H1 (cell line): ENCODE results near the gene ARMH4. TPM values are rescaled to one million over a fixed set of nuclear protein-coding genes. Genes with fewer than 3 reads are reported as not detected.

ENCODE experiments used
- CTCF ChIA-PET: fragments of 300-600 bp; sonication (Branson Sonifier 250); formaldehyde crosslinking; loops from one replicate; lab custom pipeline; 2021; ENCODE audit not compliant: partially characterized antibody; lab: Charles Lee
- POLR2A ChIA-PET: fragments of 300-600 bp; sonication (Branson Sonifier 250); formaldehyde crosslinking; loops from one replicate; lab custom pipeline; 2021; ENCODE audit warnings: inconsistent platforms; ENCODE audit not compliant: partially characterized antibody; lab: Charles Lee
- DNase-seq, 2 experiments: peaks; one replicate each; pipeline versions ENCODE4 v3.0.0 to v3.0.0-alpha.2; 2010 to 2022; ENCODE audit warnings: low spot score in 2 of 2, low read depth in 1 of 2, mixed read lengths in 1 of 2
- FAIRE-seq: peaks from 2 replicates; lab custom pipeline; 2011; peaks lifted over from hg19 to GRCh38; lab: Jason Lieb, UNC
- H2AFZ ChIP-seq: 2 replicates; pipeline ENCODE4 v1.8.1; 2012; ENCODE audit warnings: low read length, inconsistent platforms
- H2AK5ac ChIP-seq: 2 replicates; pipeline ENCODE4 v1.6.1; 2013; ENCODE audit warnings: low read depth, low read length
- H2BK120ac ChIP-seq: replicated peaks from 2 replicates; pipeline ENCODE3; 2013; ENCODE audit warnings: low read depth, low read length, inconsistent platforms
- H2BK12ac ChIP-seq: 2 replicates; pipeline ENCODE4 v1.6.1; 2013; ENCODE audit warnings: low read depth, low read length
- H2BK15ac ChIP-seq: 2 replicates; pipeline ENCODE4 v1.6.1; 2013; ENCODE audit warnings: low read length
- H2BK20ac ChIP-seq: 2 replicates; pipeline ENCODE4 v1.6.1; 2013; ENCODE audit warnings: low read length
- H2BK5ac ChIP-seq: 2 replicates; pipeline ENCODE4 v1.6.1; 2013; ENCODE audit warnings: low read depth, low read length
- H3K14ac ChIP-seq: 2 replicates; pipeline ENCODE4 v1.6.1; 2013; ENCODE audit warnings: inconsistent platforms; ENCODE audit not compliant: insufficient read length
- H3K18ac ChIP-seq: 2 replicates; pipeline ENCODE4 v1.6.1; 2013; ENCODE audit warnings: low read length; ENCODE audit errors: extremely low read depth
- H3K23ac ChIP-seq: 2 replicates; pipeline ENCODE4 v1.6.1; 2013; ENCODE audit warnings: inconsistent platforms; ENCODE audit not compliant: insufficient read length
- H3K23me2 ChIP-seq: 2 replicates; pipeline ENCODE4 v1.6.1; 2013; ENCODE audit warnings: low read depth, low read length
- H3K27ac ChIP-seq: 2 replicates; pipeline ENCODE4 v1.6.1; 2011; ENCODE audit warnings: low read depth, low read length, inconsistent platforms
- H3K27me3 ChIP-seq, 4 experiments: replicated peaks in 1 of 4; 1 replicate in 1 of 4; 2 replicates in 3 of 4; pipeline versions ENCODE4 v1.6.1 to v1.8.1; 2011 to 2013; ENCODE audit warnings: low read length in 3 of 4, mild to moderate bottlenecking in 3 of 4, inconsistent platforms in 2 of 4, mixed read lengths in 2 of 4, moderate library complexity in 1 of 4; ENCODE audit not compliant: control insufficient read depth in 3 of 4, insufficient read depth in 3 of 4; ENCODE audit errors: extremely low read depth in 1 of 4
- H3K36me3 ChIP-seq, 4 experiments: 2 replicates each; pipeline versions ENCODE4 v1.6.1 to v1.8.1; 2011 to 2013; ENCODE audit warnings: mild to moderate bottlenecking in 4 of 4, low read length in 3 of 4, moderate library complexity in 2 of 4, control low read depth in 1 of 4, inconsistent platforms in 1 of 4; ENCODE audit not compliant: insufficient read depth in 4 of 4, control insufficient read depth in 2 of 4
- H3K4ac ChIP-seq: replicated peaks from 2 replicates; pipeline ENCODE3; 2013; ENCODE audit warnings: low read length, low read depth, mixed read lengths, inconsistent platforms; ENCODE audit not compliant: insufficient read length
- H3K4me1 ChIP-seq, 4 experiments: replicated peaks in 1 of 4; 1 replicate in 1 of 4; 2 replicates in 3 of 4; pipeline versions ENCODE4 v1.6.1 to v1.8.1; 2011 to 2013; ENCODE audit warnings: low read length in 3 of 4, inconsistent platforms in 2 of 4, mixed read lengths in 1 of 4; ENCODE audit not compliant: insufficient read depth in 4 of 4, control insufficient read depth in 3 of 4
- H3K4me2 ChIP-seq, 2 experiments: 2 replicates each; pipeline versions ENCODE4 v1.6.1 to v1.8.1; 2011 to 2013; ENCODE audit warnings: low read depth in 2 of 2, low read length in 2 of 2, control low read depth in 1 of 2, inconsistent platforms in 1 of 2, mild to moderate bottlenecking in 1 of 2; ENCODE audit not compliant: insufficient read depth in 1 of 2
- H3K4me3 ChIP-seq, 4 experiments: fragments of 200-600, 300-600 bp in 1 of 4; sonication (generic), shearing (Covaris generic), sonication (Bioruptor Twin) in 1 of 4; 2 replicates each; pipeline versions ENCODE4 v1.5.1 to v1.8.1; 2011 to 2016; ENCODE audit warnings: low read length in 4 of 4, low read depth in 3 of 4, control low read depth in 2 of 4, inconsistent platforms in 2 of 4, mild to moderate bottlenecking in 2 of 4, mixed read lengths in 1 of 4, moderate library complexity in 1 of 4; ENCODE audit not compliant: insufficient read depth in 2 of 4; ENCODE audit errors: extremely low read depth in 1 of 4
- H3K56ac ChIP-seq: replicated peaks from 2 replicates; pipeline ENCODE3; 2013; ENCODE audit warnings: low read depth, mild to moderate bottlenecking, mixed read lengths, low read length, inconsistent platforms; ENCODE audit not compliant: insufficient read length
- H3K79me1 ChIP-seq: 2 replicates; pipeline ENCODE4 v1.6.1; 2013; ENCODE audit warnings: low read depth, low read length, control low read depth
- H3K79me2 ChIP-seq, 2 experiments: 2 replicates each; pipeline versions ENCODE4 v1.6.1 to v1.8.1; 2012 to 2013; ENCODE audit warnings: low read length in 2 of 2, mild to moderate bottlenecking in 2 of 2, inconsistent platforms in 1 of 2; ENCODE audit not compliant: insufficient read depth in 2 of 2, control insufficient read depth in 1 of 2
- H3K9ac ChIP-seq, 4 experiments: replicated peaks in 1 of 4; 1 replicate in 1 of 4; 2 replicates in 3 of 4; pipeline versions ENCODE4 v1.6.1 to v1.8.1; 2011 to 2013; ENCODE audit warnings: low read depth in 3 of 4, low read length in 3 of 4, control low read depth in 2 of 4, mild to moderate bottlenecking in 2 of 4, moderate library complexity in 2 of 4, inconsistent platforms in 1 of 4; ENCODE audit errors: extremely low read depth in 1 of 4
- H3K9me3 ChIP-seq, 2 experiments: 2 replicates each; pipeline versions ENCODE4 v1.6.1 to v1.8.1; 2012 to 2013; ENCODE audit warnings: mild to moderate bottlenecking in 2 of 2, moderate library complexity in 2 of 2, control low read depth in 1 of 2, inconsistent platforms in 1 of 2, low read depth in 1 of 2, low read length in 1 of 2, mixed read lengths in 1 of 2; ENCODE audit not compliant: insufficient read depth in 2 of 2
- H4K20me1 ChIP-seq, 2 experiments: replicated peaks in 1 of 2; 2 replicates each; pipeline versions ENCODE3 to v1.8.1; 2011 to 2013; ENCODE audit warnings: inconsistent platforms in 2 of 2, low read length in 2 of 2, mild to moderate bottlenecking in 1 of 2; ENCODE audit not compliant: insufficient read depth in 2 of 2, control insufficient read depth in 1 of 2
- H4K5ac ChIP-seq: 2 replicates; pipeline ENCODE4 v1.6.1; 2013; ENCODE audit warnings: low read length, low read depth, mixed read lengths, inconsistent platforms; ENCODE audit not compliant: insufficient read length
- H4K8ac ChIP-seq: 2 replicates; pipeline ENCODE4 v1.8.0; 2013; ENCODE audit warnings: mild to moderate bottlenecking, moderate library complexity, low read length, inconsistent platforms; ENCODE audit not compliant: insufficient read depth; ENCODE audit errors: extremely low read depth
- H4K91ac ChIP-seq: replicated peaks from 2 replicates; pipeline ENCODE3; 2013; ENCODE audit warnings: low read length, mixed read lengths, inconsistent platforms; ENCODE audit not compliant: insufficient read length
- BACH1 ChIP-seq: IDR thresholded peaks from 2 replicates; pipeline ENCODE4 v1.6.1; 2012; ENCODE audit warnings: low read length, improper control_type of control experiment
- GABPA ChIP-seq: IDR thresholded peaks from 2 replicates; pipeline ENCODE4 v1.6.1; 2011; ENCODE audit warnings: mild to moderate bottlenecking, low read length, moderate library complexity, borderline replicate concordance; ENCODE audit not compliant: insufficient read depth
- JUN ChIP-seq: IDR thresholded peaks from 2 replicates; pipeline ENCODE4 v1.6.1; 2011; ENCODE audit warnings: low read depth, mild to moderate bottlenecking, improper control_type of control experiment, low read length
- PHF8 ChIP-seq: fragments of 200-600 bp; sonication (generic); conservative IDR thresholded peaks from 2 replicates; pipeline ENCODE4 v1.7.1; 2012; ENCODE audit warnings: low read depth, mild to moderate bottlenecking, inconsistent platforms, low read length, moderate library complexity
- POLR2A ChIP-seq, 2 experiments: IDR thresholded peaks; 1 replicate in 1 of 2; 2 replicates in 1 of 2; pipeline ENCODE4 v1.6.1; 2011; ENCODE audit warnings: low read depth in 2 of 2, low read length in 2 of 2, mild to moderate bottlenecking in 2 of 2; ENCODE audit errors: control extremely low read depth in 1 of 2
- RAD21 ChIP-seq, 2 experiments: IDR thresholded peaks in 1 of 2; conservative IDR thresholded peaks in 1 of 2; 2 replicates each; pipeline ENCODE4 v1.6.1; 2011; ENCODE audit warnings: low read depth in 2 of 2, low read length in 2 of 2, improper control_type of control experiment in 1 of 2, inconsistent platforms in 1 of 2, mild to moderate bottlenecking in 1 of 2, moderate library complexity in 1 of 2
- RBBP5 ChIP-seq: IDR thresholded peaks from 2 replicates; pipeline ENCODE4 v1.7.1; 2012; ENCODE audit warnings: low read depth, mild to moderate bottlenecking, inconsistent platforms, low read length, moderate library complexity, borderline replicate concordance
- SAP30 ChIP-seq: fragments of 300-600 bp; sonication (generic); IDR thresholded peaks from 2 replicates; pipeline ENCODE4 v1.7.1; 2012; ENCODE audit warnings: low read length, moderate library complexity, mild to moderate bottlenecking, inconsistent platforms; ENCODE audit not compliant: insufficient read depth, insufficient replicate concordance
- TCF12 ChIP-seq: IDR thresholded peaks from 2 replicates; pipeline ENCODE4 v1.6.1; 2011; ENCODE audit warnings: low read depth, mild to moderate bottlenecking, low read length
- WGBS, 2 experiments: shearing (Covaris generic) in 1 of 2; methylation state at CpG; one replicate each; pipeline versions ENCODE4 v1.1.6 to v1.1.7; 2013 to 2015; ENCODE audit warnings: low lambda C conversion rate in 2 of 2, mixed read lengths in 2 of 2, inconsistent platforms in 1 of 2, low coverage in 1 of 2, missing lambda C conversion rate in 1 of 2; ENCODE audit not compliant: insufficient replicate concordance in 2 of 2, insufficient coverage in 1 of 2, insufficient read length in 1 of 2; ENCODE audit errors: extremely low coverage in 1 of 2, missing lambda C conversion rate in 1 of 2; 5-methylcytosine and 5-hydroxymethylcytosine counted together
- polyA plus RNA-seq, 7 experiments: library from polyadenylated mRNA; depleted of rRNA in 3 of 7; stranded (reverse) in 5 of 7; unstranded in 2 of 7; fragments of >200 nt in 5 of 7; fragments of 200-250 nt in 2 of 7; gene quantifications; 1 replicate in 5 of 7; 2 replicates in 1 of 7; 4 replicates in 1 of 7; pipeline versions ENCODE4 v1.2.1 to v1.2.3, GENCODE V29; 2011 to 2013; ENCODE audit warnings: missing spikeins in 2 of 7, mixed read lengths in 2 of 7
- total RNA-seq: library from RNA; stranded (reverse); fragmentation: NEBNext Ultra II Directional; extraction: Animal tissue kit (Norgen Biotek cat#: 25700); gene quantifications from 2 replicates; pipeline ENCODE4 v1.2.1, GENCODE V29; 2021
- TF ChIP-seq, protein P1 (sequence below): IDR thresholded peaks from 2 replicates; pipeline ENCODE4 v1.6.1; 2012; ENCODE audit warnings: inconsistent platforms
- TF ChIP-seq, protein P2 (sequence below), 3 experiments: IDR thresholded peaks; 1 replicate in 2 of 3; 2 replicates in 1 of 3; pipeline versions ENCODE4 v1.5.1 to v1.6.1; 2011; ENCODE audit warnings: low read length in 3 of 3, mild to moderate bottlenecking in 3 of 3, inconsistent platforms in 2 of 3, low read depth in 1 of 3, moderate library complexity in 1 of 3; ENCODE audit not compliant: insufficient read depth in 1 of 3; ENCODE audit errors: control extremely low read depth in 1 of 3

Gene ARMH4
- total and polyA plus RNA-seq, 2 of the 8 experiments (the other 6 are each of a cell fraction or from before 2014, with no cell fraction given): 7.1 to 25.4 TPM

DNA sequence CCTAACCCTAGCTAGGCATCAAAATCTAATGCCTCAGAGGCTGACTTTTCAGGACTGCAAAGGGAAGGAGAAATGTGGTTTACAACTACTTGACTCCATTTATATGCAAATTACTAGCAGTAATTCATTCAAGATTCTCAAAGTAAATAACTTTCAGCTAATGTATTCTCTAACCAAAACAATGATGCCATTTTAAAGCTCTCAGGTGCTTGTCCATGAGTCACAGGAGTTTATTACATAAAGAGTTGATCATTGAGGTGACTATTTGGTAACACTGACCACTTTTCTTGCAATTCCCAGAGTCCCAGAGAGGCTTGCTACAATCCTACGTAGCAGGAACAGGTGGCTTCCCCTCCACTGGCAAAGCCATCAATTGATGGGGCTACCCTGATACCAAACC lies 177.1 kb downstream of the ARMH4 start:
- Histone ChIP-seq H3K27ac (no peak overlapping the region), H3K27me3 (no peaks in the 10 kb centered on the region), H3K9me3 (no peaks in the 10 kb centered on the region), H3K23me2 (no peaks in the 10 kb centered on the region), H3K56ac (no peak overlapping the region), H4K91ac (no peak overlapping the region), H3K14ac (no peak overlapping the region), H3K18ac (no peak overlapping the region), H3K9ac (no peak overlapping the region), H2AFZ (no peak overlapping the region; the same call in 1 of the 2 replicates), H4K8ac (no peak overlapping the region), H2BK20ac (no peak overlapping the region), H2AK5ac (no peak overlapping the region), H3K4me1 (peaks cover 0 to 4% (median 0%) of the 10 kb centered on the region in 4 experiments; a peak in 1 of 7 replicates), H2BK5ac (no peak overlapping the region), H3K23ac (no peak overlapping the region), H3K4me3 (no peak overlapping the region), H3K4me2 (no peak overlapping the region; a peak in 1 of 4 replicates), H3K79me1 (no peaks in the 10 kb centered on the region), H2BK15ac (no peak overlapping the region), H3K36me3 (no peaks in the 10 kb centered on the region), H3K4ac (no peak overlapping the region), H3K79me2 (no peaks in the 10 kb centered on the region), H4K20me1 (no peaks in the 10 kb centered on the region), H2BK120ac (no peak overlapping the region), H2BK12ac (no peak overlapping the region), H4K5ac (no peak overlapping the region)
- CTCF ChIA-PET: interaction anchor here (0.7 to 1.7 kb wide), 5 partner anchors 9 to 44 kb away, joined by 3 to 5 read pairs (median 3); no protein-coding TSS in a partner anchor
- POLR2A ChIA-PET: no interaction called here
- FAIRE-seq (no peak), DNase-seq (no peak)
- WGBS, 2 experiments: 80% methylated on average over 1 of the region's 1 CpG; no CpG with 5 or more reads in 1 of the 2 experiments
- TF ChIP-seq PHF8: no peak
- TF ChIP-seq, protein P1, sequence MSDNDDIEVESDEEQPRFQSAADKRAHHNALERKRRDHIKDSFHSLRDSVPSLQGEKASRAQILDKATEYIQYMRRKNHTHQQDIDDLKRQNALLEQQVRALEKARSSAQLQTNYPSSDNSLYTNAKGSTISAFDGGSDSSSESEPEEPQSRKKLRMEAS: no peak
- no peak for TF ChIP-seq POLR2A (IDR thresholded peaks at IDR 0.05; ENCODE audit: control extremely low read depth in 1 of 2, low read depth in 2 of 2, low read length in 2 of 2)
- no peak for TF ChIP-seq JUN
- TF ChIP-seq RAD21 (IDR thresholded peaks at IDR 0.05 in 1 of 2, conservative IDR thresholded peaks at IDR 0.05 in 1 of 2; ENCODE audit: low read depth in 2 of 2, low read length in 2 of 2): no peak
- TF ChIP-seq, protein P2, sequence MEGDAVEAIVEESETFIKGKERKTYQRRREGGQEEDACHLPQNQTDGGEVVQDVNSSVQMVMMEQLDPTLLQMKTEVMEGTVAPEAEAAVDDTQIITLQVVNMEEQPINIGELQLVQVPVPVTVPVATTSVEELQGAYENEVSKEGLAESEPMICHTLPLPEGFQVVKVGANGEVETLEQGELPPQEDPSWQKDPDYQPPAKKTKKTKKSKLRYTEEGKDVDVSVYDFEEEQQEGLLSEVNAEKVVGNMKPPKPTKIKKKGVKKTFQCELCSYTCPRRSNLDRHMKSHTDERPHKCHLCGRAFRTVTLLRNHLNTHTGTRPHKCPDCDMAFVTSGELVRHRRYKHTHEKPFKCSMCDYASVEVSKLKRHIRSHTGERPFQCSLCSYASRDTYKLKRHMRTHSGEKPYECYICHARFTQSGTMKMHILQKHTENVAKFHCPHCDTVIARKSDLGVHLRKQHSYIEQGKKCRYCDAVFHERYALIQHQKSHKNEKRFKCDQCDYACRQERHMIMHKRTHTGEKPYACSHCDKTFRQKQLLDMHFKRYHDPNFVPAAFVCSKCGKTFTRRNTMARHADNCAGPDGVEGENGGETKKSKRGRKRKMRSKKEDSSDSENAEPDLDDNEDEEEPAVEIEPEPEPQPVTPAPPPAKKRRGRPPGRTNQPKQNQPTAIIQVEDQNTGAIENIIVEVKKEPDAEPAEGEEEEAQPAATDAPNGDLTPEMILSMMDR (IDR thresholded peaks at IDR 0.05; ENCODE audit: control extremely low read depth in 1 of 3, insufficient read depth in 1 of 3, low read depth in 1 of 3, low read length in 3 of 3): no peak
- TF ChIP-seq GABPA: no peak
- TF ChIP-seq SAP30: no peak
- no peak for TF ChIP-seq RBBP5
- no peak for TF ChIP-seq TCF12
- TF ChIP-seq BACH1: no peak
